Measurements from ENCODE around the gene TSPAN9. TPM values are rescaled to one million over a fixed set of nuclear protein-coding genes. Genes with fewer than 3 reads are reported as not detected.

The TSPAN9 gene
- total RNA-seq, 3 donors from 2014 or later (not counting 1 experiment from before 2014, with no cell fraction given), result 0.86 to 1.6 (median 1.1) TPM

- H3K4me1 ChIP-seq (ENCODE audit: control insufficient read depth, insufficient read depth, low read length), result peaks cover 3% of the 10 kb centered on the region
- H3K4me3 ChIP-seq (ENCODE audit: low read length), result no peak overlapping the region
- no peak for DNase-seq
- no peaks in the 10 kb centered on the region for H3K9me3 Mint-ChIP-seq
- H3K36me3 ChIP-seq (ENCODE audit: control insufficient read depth, insufficient read depth, low read length), result no peaks in the 10 kb centered on the region
- WGBS (ENCODE audit: insufficient coverage), result 19% methylated on average over 7 of the region's 8 CpGs
- TF ChIP-seq CTCF (IDR thresholded peaks at IDR 0.05), result no peak
- intact Hi-C loops (cut with micrococcal nuclease), result loop anchor here (5.0 kb wide), 1 partner anchor 360 kb away; no protein-coding TSS in a partner anchor
- no peak overlapping the region for H3K27ac Mint-ChIP-seq
- no peaks in the 10 kb centered on the region for H3K27me3 ChIP-seq (ENCODE audit: control insufficient read depth, insufficient read depth, low read length)
- H3K27me3 Mint-ChIP-seq (ENCODE audit: low read depth in 2 of 2), result peaks cover 0 to 14% of the 10 kb centered on the region in 2 donors
- no peak overlapping the region for H3K27ac ChIP-seq (ENCODE audit: low read length)
- H3K4me3 Mint-ChIP-seq, result no peak overlapping the region
- H3K4me1 Mint-ChIP-seq, result no peaks in the 10 kb centered on the region
- no peak for ATAC-seq
- no peaks in the 10 kb centered on the region for H3K9me3 ChIP-seq (ENCODE audit: control insufficient read depth, insufficient read depth, low read length)
- no peaks in the 10 kb centered on the region for H3K36me3 Mint-ChIP-seq
Measured at GRCh38 chr12:3042394-3042793, 34.8 kb upstream of the TSPAN9 start.

GRCh38 chr12:3042826-3043225 lies 34.4 kb upstream of the TSPAN9 start:
- Histone ChIP-seq H3K36me3 (ENCODE audit: control insufficient read depth, insufficient read depth, low read length) (no peaks in the 10 kb centered on the region), H3K9me3 (ENCODE audit: control insufficient read depth, insufficient read depth, low read length) (no peaks in the 10 kb centered on the region), H3K27me3 (ENCODE audit: control insufficient read depth, insufficient read depth, low read length) (no peaks in the 10 kb centered on the region), H3K4me3 (ENCODE audit: low read length) (no peak overlapping the region), H3K4me1 (ENCODE audit: control insufficient read depth, insufficient read depth, low read length) (peaks cover 3% of the 10 kb centered on the region), H3K27ac (ENCODE audit: low read length) (no peak overlapping the region)
- H3K27ac Mint-ChIP-seq, result no peak overlapping the region
- DNase-seq (no peak), ATAC-seq (no peak)
- intact Hi-C loops (cut with micrococcal nuclease), result loop anchor here (5.0 kb wide), 1 partner anchor 361 kb away; no protein-coding TSS in a partner anchor
- H3K4me3 Mint-ChIP-seq, result no peak overlapping the region
- no peaks in the 10 kb centered on the region for H3K9me3 Mint-ChIP-seq
- TF ChIP-seq CTCF (IDR thresholded peaks at IDR 0.05), result no peak
- H3K27me3 Mint-ChIP-seq (ENCODE audit: low read depth in 2 of 2), result peaks cover 0 to 14% of the 10 kb centered on the region in 2 donors
- H3K4me1 Mint-ChIP-seq, result no peaks in the 10 kb centered on the region
- 74% methylated on average over 4 of the region's 4 CpGs for WGBS (ENCODE audit: insufficient coverage)
- no peaks in the 10 kb centered on the region for H3K36me3 Mint-ChIP-seq

GRCh38 chr12:3043406-3043805 lies 33.8 kb upstream of the TSPAN9 start:
- H3K27me3 ChIP-seq (ENCODE audit: control insufficient read depth, insufficient read depth, low read length), result no peaks in the 10 kb centered on the region
- H3K27ac ChIP-seq (ENCODE audit: low read length), result no peak overlapping the region
- H3K4me3 Mint-ChIP-seq, result no peak overlapping the region
- no peak for ATAC-seq
- peaks cover 3% of the 10 kb centered on the region for H3K4me1 ChIP-seq (ENCODE audit: control insufficient read depth, insufficient read depth, low read length)
- DNase-seq, result no peak
- H3K4me1 Mint-ChIP-seq, result no peaks in the 10 kb centered on the region
- H3K27me3 Mint-ChIP-seq (ENCODE audit: low read depth in 2 of 2), result peaks cover 0 to 14% of the 10 kb centered on the region in 2 donors
- WGBS (ENCODE audit: insufficient coverage), result 84% methylated on average over 7 of the region's 7 CpGs
- TF ChIP-seq CTCF (IDR thresholded peaks at IDR 0.05), result no peak
- H3K36me3 ChIP-seq (ENCODE audit: control insufficient read depth, insufficient read depth, low read length), result no peaks in the 10 kb centered on the region
- intact Hi-C loops (cut with micrococcal nuclease), result loop anchor here (5.0 kb wide), 1 partner anchor 361 kb away; no protein-coding TSS in a partner anchor
- H3K4me3 ChIP-seq (ENCODE audit: low read length), result no peak overlapping the region
- H3K27ac Mint-ChIP-seq, result no peak overlapping the region
- no peaks in the 10 kb centered on the region for H3K36me3 Mint-ChIP-seq
- no peaks in the 10 kb centered on the region for H3K9me3 Mint-ChIP-seq
- no peaks in the 10 kb centered on the region for H3K9me3 ChIP-seq (ENCODE audit: control insufficient read depth, insufficient read depth, low read length)

- intact Hi-C loops (cut with micrococcal nuclease), result loop anchor here (5.0 kb wide), 1 partner anchor 362 kb away; no protein-coding TSS in a partner anchor
- WGBS (ENCODE audit: insufficient coverage), result 77% methylated on average over 8 of the region's 8 CpGs
Measured at GRCh38 chr12:3044141-3044630, 33.0 kb upstream of the TSPAN9 start.

More at GRCh38 chr12:3044141-3044630, 33.0 kb upstream of the TSPAN9 start:
- peaks cover 0 to 14% of the 10 kb centered on the region in 2 donors for H3K27me3 Mint-ChIP-seq (ENCODE audit: low read depth in 2 of 2)
- H3K4me1 Mint-ChIP-seq, result no peaks in the 10 kb centered on the region
- H3K36me3 Mint-ChIP-seq, result no peaks in the 10 kb centered on the region
- DNase-seq (no peak), ATAC-seq (no peak)
- H3K9me3 Mint-ChIP-seq, result no peaks in the 10 kb centered on the region
- Histone ChIP-seq H3K27me3 (ENCODE audit: control insufficient read depth, insufficient read depth, low read length) (no peaks in the 10 kb centered on the region), H3K4me3 (ENCODE audit: low read length) (no peak overlapping the region), H3K27ac (ENCODE audit: low read length) (no peak overlapping the region), H3K4me1 (ENCODE audit: control insufficient read depth, insufficient read depth, low read length) (peaks cover 3% of the 10 kb centered on the region), H3K9me3 (ENCODE audit: control insufficient read depth, insufficient read depth, low read length) (no peaks in the 10 kb centered on the region), H3K36me3 (ENCODE audit: control insufficient read depth, insufficient read depth, low read length) (no peaks in the 10 kb centered on the region)
- H3K4me3 Mint-ChIP-seq, result no peak overlapping the region
- no peak for TF ChIP-seq CTCF (IDR thresholded peaks at IDR 0.05)
- no peak overlapping the region for H3K27ac Mint-ChIP-seq

All from natural killer cell (primary cell).